LNCAP (cell line): ENCODE data around the gene DDX27.

Experiments used
- CTCF ChIP-seq: fragments of 450-650 bp; IDR thresholded peaks from 2 replicates; pipeline ENCODE4 v1.5.1; 2017; ENCODE audit warnings: mild to moderate bottlenecking

The DDX27 gene

GRCh38 chr20:49270736-49271135, 51.5 kb downstream of the DDX27 start:
- TF ChIP-seq CTCF: no peak

GRCh38 chr20:49272654-49273053, 53.4 kb downstream of the DDX27 start:
- TF ChIP-seq CTCF: no peak

- TF ChIP-seq CTCF: no peak
These were observed 54.6 kb downstream of the DDX27 start for GRCh38 chr20:49273696-49274277.

GRCh38 chr20:49275216-49275615, 56.0 kb downstream of the DDX27 start:
- TF ChIP-seq CTCF: no peak

- TF ChIP-seq CTCF: no peak
These were observed 56.4 kb downstream of the DDX27 start for GRCh38 chr20:49275636-49276035.

- no peak for TF ChIP-seq CTCF
These were observed 57.1 kb downstream of the DDX27 start for GRCh38 chr20:49276161-49276960.

- TF ChIP-seq CTCF: no peak
These were observed 58.0 kb downstream of the DDX27 start for GRCh38 chr20:49276961-49277785.
